Stimulated activated CD8-positive, alpha-beta memory T cell treated with anti-CD3 and anti-CD28 coated beads, Interleukin-15, amount 100 ng/mL, for 1 hour (primary cell): ENCODE measurements around the gene HDGF.
A peak's percentile ranks its signal among the peaks of the same experiment; 100 is the strongest.

Experiments
- DNase-seq: peaks from one replicate; pipeline ENCODE4 v3.0.0-alpha.2; 2020; ENCODE audit warnings: low read depth

The HDGF gene

DNA sequence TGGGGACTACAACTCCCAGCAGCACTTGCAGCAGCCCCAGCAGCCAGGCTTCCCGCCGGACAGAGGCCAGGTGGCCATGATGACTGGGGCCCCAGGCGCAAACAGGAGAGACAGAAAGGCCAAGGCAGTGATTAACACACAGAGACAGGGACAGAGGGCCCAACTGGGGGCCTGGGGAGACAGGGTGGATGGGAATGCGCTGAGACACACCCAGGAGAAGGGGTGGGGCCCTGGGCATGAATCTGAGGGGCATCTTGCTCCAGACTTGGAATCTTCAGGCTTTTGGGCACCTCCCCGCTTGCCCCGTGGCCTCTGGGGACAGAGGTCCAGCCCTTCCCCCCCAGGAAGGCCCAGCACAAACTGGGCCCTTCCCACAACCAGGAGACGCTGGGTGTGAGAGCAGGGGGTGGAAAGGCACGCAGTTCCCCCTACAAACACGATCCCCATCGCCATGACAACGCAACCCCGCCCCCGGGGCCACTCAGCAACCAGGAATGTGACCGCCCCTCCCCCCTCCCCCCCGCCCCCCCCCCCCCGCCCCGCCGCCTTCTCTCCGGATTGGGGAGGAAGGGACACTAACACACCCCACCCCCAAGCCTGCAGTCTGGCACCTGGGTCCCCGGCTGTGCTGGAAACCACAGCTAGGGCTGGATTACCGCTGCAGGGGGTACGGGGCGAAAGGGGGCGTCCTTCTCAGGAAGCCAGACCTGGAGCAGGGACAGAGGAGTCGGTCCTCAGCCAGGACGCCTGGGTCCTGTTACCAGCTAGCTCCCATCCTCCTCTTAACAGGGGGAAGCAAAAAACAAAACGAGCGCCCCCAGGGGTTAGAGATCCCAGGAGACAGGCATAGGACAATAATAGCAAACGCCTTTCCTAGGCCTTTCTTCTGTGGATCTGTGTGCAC lies 4.5 kb downstream of the HDGF start:
- no peak for DNase-seq

DNA sequence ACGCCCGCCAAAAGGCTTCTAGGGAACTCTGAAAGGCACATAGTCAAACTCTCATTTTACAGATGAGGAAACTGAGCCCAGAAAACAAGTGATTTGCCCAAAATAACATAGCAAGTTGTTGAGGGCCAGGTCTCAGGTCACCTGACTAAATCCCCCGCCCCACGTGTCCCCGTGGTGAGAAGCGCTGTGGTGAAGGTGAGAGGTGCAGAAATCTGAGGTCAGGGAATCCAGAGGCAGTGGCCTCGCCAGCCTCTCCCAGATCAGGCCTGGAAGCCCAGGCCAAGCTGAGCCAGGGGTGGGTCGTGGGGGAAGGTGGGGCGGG lies 5.1 kb downstream of the HDGF start:
- DNase-seq = no peak

DNA sequence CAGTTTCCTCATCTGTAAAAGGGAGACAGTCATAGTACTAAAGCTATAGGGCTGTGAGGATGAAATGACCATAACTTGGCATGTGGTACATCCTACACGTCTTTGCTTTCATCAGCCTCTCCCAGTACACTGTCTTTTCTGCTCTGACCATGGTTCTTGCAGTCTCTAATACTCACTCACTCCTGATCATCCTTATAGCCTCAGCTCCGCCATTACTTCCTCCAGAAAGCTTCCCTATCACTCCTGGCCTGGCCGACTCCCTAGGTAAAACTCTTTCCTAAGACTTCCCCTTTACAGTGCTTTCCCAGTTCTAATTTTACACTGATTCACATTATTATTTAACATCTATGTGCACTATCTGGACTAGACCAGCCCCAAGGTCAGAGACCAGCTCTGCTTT lies 5.6 kb downstream of the HDGF start:
- no peak for DNase-seq

DNA sequence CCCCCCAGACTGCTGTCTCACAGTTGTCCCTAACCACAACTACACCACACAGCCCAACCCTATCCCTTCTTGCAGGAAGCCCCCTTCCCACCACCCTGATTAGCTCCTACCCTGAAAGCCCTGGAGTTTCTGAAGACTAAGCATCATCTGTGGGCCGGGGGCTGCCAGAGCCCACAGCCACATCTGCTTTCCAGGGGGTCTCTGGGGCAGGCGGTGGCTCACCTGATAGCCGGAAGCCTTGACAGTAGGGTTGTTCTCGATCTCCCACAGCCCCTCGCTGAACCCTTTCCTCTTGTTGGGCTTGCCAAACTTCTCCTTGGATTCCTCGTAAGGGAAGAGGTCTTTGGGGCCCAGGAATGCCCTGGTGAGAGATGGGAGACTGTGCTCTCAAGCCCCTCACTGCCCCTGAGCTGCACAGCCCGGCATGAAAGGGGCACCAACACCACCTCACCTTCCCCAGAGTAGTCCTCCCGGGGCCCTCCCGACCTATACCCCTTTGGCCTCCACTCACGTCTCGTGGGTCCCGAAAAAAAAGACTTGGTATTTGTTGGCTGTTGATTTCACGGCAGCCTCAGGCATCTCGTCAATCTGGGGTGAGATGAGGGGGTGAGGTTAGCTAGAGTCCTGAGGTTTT lies 6.6 kb downstream of the HDGF start:
- DNase-seq = no peak

DNA sequence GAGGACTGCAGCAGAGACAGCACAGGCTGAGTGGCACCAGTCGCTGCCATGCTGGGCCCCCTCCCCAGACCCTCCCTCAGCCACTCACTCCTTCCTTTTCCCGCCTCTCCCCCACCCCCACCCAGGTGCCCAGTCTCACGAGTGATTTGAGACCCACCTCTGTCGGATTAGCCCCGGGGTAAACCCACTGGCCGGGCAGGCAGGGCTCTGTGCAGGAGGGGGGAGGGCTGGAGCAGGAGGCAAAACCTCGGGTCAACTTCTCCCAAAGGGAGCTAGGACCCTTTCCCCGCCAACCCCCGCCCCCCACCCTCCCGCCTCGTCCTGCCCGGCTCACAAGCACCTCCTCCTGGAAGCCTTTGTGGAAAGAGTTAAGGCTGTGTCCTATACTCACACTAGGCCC lies 7.1 kb downstream of the HDGF start:
- DNase-seq = no peak

DNA sequence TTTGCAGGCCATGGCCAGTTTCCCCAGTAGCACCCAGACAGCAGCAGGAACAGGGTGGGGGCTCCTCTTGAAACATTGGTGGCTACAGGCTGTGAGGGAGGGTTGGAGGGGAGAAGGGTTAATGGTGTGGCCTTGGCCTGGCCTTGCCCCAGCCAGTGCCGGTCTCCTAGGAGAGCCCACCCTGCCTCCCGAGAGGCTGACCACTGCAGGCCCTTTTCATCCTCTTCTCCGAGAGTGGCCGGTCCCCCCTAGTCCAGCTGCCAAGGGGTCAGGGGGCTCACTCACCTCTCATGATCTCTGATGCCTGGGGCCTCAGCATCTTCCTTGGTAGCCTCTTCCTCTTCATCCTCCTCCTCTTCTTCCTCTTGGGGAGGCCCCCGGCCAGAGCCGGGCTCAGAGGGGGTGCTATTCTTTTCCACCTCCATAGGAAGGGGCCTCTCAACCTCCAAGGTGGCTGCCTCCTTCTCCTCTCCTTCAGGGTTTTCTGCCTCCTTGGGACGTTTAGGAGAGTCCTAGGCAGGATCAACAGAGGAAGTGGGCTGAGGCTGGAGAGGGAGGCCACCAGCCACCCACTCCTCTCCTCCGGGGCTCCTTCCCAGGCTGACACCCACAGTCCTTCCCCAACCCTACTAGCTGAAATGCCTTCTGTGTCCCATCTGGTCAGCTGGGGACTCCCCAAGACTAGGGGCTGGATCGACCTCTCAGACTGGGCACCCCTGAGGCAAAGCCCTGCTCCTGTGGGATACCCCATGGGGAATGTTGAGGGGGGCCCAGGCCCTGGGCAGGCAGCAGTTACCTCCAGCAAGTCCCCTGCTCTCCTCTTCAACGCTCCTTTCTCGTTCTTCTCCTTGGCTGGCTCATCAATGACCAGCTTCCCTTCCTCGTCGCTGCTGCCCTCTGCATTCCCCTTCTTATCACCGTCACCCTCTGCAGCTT lies 7.8 kb downstream of the HDGF start:
- DNase-seq = no peak

DNA sequence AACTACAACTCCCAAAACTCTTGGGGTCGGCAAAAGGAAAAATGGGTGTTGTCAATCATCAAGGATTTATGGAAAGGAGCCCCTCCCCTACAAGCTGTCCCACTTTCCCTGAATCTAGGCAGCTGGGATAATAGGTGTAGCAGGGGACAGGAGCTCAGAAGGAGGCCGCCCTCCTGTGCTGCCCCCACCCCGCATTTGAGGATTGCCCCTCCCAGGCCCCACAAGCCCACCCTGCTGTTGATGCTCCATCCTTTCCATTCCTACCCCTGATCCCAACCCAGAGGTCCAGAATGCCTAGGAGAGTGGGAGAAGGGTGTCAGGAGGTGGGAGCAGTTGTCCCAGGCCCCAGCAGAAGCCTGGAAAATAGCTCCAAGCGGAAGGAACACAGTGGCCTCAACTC lies 8.7 kb downstream of the HDGF start:
- DNase-seq = no peak

DNA sequence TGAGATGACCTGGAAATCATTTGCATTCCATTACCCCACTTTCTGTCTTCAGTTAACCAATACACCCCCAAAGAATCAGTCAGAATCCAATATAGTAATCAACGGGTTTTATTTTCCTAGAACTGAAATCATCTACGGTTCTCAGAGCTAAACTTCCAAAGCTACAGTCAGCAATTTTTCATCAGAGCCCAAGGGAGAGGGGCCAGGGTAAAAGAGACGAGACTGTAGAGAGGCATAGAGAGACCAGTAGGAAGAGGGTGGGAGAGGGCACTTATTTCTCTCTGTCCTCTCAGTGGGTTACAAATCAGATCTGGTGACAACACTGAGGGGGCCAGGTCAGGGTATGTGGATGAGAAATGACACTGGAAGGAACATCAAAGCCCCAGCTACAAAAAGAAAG lies 9.5 kb downstream of the HDGF start:
- DNase-seq = no peak

DNA sequence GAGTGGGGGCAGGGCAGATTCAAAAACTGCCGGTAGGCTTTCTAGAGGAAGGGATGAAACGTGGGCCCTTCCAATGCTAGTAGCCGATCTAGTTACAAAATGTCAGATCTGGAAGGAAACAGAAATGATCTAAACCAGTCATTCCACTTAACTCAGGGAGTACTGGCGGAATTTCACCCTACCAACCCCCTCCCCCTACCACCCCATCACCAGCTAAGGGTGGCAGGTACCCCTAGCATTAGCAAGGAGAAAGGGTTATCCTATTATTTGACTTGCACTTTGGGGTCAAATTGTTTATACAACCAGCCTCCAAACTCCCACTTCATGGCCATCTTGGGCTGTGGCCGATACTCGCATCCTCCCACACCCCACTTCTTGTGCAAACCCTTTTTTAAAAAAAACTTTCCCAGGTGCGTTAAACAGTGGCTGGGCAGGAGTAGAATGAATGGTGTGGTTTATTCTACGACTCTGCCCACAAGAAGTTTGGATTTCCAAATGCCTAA lies 9.9 kb downstream of the HDGF start:
- no peak for DNase-seq

DNA sequence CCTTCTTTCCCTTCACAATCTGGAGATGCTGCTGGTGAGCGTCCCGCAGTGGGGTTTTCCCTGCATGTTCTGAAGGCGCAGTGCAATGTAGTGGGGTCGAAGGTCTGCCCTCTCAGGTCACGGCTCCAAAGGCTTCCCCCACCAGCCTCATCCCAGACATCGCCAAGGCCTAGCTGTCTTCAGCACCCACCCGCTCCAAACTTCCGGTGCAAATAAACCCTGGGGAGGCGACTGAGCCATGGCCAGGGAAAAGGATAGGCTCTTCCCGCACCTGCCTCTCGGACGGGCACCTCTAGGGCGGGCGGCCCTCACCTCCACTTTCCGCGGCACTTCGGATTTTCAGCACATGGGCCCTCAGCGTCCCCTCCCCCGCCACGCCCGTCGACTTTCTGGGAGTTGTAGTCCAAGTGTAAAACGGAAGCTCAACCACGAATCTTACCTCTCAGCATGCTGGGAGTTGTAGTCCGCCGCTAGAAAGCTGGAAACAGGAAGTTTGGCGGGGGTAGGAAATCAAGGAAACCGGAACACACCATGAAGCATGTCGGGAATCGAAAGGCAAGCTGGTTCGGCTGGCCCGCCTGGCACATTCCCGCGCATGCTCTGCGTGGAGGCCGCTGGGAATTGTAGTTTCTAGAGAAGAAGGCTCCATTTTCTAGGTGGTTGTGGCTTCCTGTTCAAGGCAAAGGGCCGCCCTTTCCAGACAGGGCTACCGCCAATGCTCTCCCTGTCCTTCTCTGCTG lies 10.6 kb downstream of the HDGF start, which contains the start of gene MRPL24:
Gene MRPL24 (minus strand): TSS at position 348 of the 740 bp plus-strand sequence. CDS start 2,384 bp downstream, outside the sequence.
- DNase-seq = peak; percentile 89

DNA sequence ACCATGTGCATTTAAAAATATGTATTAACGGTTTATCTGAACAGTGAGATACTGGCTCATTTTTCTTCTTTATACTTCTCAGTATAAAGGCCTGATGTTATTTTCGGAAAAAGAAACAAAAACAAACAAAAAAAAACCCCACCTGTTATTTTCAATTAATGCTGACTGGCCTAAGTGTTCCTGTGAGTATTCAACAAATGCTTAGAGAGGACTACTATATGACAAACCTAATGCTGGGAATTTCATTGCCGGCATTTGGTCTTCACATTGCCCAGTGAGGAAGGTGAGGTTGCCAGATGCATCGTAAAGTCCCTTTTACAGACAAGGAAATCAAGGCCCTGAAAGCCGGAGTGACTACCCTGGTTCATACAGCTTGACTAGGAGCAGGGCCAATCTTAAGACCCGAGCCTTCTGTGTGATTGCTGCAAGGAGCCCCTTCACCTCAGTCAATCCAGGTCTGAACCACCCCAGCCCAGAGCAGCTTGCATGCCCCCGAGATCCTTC lies 11.2 kb downstream of the HDGF start:
- no peak for DNase-seq

DNA sequence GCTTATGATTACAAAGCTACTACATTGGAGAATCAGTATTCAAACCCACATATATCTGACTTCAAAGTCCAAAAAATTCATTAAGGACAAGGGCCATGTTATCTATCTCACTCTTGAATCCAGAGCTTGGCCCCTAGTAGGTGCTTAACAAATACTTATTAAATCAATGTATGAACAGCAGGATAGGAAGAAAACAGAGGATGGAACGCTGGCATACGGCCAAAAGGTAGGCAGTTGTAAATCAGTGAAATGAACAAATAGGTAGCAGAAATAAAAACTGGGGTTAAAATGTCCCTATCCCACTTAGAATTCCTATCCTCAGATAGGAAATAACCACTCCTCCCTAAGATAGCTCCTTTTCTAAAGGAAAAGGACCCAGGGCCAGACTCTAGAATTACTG lies 12.6 kb downstream of the HDGF start:
- no peak for DNase-seq

DNA sequence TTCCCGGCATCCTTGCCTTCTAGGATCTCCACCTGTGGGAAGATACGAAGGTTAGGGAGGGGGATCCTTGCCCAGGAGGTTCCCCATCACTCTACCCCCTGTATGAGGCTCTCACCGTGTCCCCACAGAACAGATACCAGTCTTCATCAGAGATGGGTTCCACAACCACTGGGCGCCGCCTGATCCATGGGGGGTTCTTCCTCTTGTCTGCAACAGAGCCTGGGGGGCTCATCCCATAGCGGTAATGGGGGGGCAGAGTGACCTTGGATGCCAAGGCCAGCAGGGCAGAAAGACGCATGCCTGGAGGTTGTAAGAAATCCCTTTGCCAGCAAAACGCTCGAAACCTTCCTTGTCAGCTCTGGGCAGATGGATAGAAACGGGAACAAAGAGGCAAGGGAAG lies 13.1 kb downstream of the HDGF start:
- DNase-seq = no peak

DNA sequence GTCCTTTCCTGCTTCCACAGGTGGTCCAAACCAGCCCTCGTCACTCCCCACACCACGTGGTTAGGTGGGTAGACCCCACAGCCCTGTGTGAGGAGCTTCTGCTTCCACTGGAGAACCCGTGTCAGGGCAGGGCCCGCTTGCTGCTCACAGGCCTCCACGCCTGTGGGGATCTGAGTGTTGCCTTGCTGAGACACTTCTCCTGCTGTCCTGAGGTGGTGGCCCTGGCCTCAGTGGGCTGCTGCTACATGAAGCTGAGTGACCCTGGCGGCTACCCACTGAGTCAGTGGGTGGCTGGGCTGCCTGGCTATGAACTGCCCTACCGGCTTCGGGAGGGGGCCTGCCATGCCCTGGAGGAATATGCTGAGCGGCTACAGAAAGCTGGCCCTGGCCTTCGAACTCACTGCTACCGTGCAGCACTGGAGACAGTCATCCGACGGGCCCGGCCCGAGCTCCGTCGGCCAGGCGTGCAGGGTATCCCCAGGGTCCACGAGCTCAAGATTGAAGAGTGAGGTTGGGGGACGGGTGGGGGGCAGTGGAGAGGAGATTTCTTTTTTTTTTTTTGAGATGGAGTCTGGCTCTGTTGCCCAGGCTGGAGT lies 17.4 kb downstream of the HDGF start:
- DNase-seq = no peak

DNA sequence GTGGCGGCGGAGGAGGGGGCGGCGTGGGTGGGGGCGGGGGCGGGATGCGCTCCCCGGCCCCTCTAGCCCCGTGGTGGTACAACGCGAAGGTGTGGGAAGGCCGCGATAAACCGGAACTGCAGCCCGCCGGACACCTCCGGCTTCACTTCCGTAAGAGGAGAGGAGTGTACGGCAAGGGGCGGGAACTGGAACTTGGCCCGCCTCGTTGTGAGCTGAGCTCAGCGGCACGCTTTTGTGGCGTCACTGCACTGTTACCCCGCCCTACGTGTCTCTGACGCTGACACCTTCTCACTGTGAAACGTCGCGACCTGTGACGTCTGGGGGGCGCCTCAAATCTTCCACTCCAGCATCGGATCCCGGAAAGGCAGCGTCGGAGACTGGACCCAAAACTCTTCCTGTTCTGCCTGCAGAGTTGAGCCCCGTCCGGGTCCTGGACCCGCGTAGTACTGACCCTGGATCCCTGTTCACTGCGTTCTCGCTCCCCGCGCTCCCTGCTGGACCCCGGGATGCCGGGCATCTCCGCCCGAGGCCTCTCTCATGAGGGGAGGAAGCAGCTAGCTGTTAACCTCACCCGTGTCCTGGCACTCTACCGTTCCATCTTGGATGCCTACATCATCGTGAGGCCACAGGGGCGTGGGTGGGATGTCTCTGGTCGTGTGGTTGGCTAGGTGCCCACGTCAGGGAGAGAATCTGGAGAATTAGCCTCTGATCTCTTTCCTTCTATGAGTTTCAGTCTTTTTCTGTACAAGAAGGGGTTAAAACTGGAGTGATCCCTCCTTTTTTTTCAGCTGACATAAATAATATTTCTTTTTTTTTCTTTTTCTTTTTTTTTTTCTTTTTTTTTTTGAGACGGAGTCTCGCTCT lies 22.6 kb downstream of the HDGF start, which contains the start of gene ISG20L2:
Gene ISG20L2 (minus strand): TSS at position 168 of the 864 bp plus-strand sequence. CDS start 1,114 bp downstream, outside the sequence.
- peak; percentile 91 for DNase-seq

DNA sequence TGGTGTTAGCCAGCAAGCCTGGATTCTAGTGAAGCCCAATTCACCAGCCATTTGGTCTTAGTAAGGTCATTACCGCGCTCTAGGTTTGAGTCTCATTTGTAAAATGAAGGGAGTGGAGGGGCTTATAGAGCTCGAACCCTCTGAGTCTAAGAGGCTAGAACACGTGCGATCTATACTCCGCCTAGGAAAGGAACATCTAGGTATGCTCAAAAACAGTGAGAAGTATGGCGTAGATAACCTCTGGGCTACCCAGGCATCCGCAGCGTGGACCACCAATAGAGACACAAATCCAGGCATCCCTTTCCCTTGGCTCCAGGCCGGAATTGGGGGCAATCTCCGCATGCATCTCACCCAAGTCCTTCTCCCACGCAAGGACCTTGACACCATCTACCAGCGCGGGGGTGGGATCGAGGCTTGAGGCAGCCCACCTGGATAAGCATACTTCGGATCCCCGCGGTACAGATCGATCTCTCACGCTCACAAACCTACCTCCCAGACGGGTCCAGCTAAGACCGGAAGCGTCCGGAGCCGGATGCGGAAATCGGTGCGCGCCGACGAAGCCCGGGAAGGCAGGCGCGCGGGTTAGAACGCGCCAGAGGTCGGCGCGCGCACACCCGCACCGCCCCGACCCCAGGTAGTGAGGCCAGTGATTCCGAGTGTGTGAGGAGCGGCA lies 23.4 kb downstream of the HDGF start, which contains the start of gene METTL25B:
Gene METTL25B (plus strand): TSS at position 544 of the 673 bp plus-strand sequence. CDS start 636 bp downstream, outside the sequence.
- DNase-seq = peak; percentile 39

DNA sequence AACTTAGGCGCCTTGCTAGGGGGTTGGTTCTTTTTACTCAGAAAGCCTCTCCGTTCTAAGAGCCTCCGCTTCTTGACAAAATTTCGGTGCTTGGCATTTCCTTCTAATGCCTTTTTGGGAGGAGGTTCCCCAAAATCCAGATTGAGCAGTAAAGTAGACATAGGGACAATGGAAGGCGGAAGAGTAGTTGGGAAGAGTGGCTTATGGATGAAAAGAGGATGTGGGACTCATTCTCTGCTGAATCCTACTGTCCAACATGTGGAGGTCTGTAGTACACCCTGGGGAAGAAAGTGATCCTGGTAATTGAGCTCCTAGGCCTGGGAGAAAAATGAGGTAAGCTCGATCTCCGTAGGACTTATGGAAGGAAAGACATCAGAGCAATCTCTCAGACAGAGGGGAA lies 24.0 kb downstream of the HDGF start:
- DNase-seq = no peak

DNA sequence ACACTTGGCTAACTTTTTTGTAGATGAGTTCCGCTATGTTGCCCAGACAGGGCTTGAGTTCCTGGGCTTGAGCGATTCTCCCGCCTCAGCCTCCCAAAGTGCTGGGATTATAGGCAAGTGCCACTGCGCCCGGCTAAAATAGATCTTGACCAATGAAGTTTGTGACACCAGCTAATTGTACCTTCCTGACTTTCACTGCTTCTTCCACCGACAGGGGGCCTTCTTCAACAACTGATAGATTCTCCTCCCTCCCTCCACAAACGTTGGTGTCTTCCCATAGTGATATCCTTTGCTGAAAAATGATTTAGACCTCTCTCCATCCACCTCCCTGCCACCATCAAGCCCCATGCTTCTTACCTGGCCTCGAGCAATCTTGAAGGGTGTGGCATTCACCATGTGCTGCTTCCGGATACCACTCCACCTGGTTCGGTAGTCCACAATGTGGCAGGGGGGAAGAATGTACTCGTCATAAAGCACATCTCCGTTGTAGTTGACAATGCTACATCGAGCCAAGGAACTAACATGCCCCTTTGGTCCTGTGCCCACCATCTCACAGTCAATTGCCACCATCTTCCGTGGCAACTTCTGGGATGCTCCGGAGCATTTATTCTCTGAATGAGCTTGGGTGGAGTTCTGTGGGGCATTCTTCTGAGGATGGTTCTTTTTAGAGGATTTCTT lies 24.8 kb downstream of the HDGF start:
- DNase-seq = no peak
